AG09319 (cell line): ENCODE results near the gene FANCC.

Experiments used
- DNase-seq: peaks from one replicate; pipeline ENCODE4 v3.0.0-alpha.2; 2010; ENCODE audit warnings: low read depth; ENCODE audit errors: extremely low read depth
- CTCF ChIP-seq: IDR thresholded peaks from 2 replicates; pipeline ENCODE4 v1.5.1; 2011; ENCODE audit warnings: low read depth, mild to moderate bottlenecking, inconsistent platforms, low read length, moderate library complexity

Gene FANCC

DNA sequence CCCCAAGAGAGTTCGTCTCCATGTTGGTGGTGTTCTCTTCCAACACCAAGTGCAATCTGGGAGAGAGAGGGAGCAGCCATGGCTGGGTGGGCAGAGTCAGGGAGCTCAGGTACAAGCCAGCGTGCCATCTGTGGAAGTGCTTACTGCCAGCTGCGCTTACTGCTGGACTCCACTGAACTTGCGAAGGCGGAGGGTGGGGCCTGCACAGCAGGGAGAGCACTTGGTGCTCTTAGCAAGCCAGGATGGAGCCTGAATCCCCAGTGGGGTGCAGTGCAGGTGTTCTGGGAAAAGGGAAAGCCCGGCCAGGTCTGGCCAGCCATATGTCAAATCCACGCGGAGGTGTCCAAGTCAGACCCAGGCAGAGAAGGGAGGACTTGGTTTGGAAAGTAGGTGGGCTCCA lies 142.0 kb downstream of the FANCC start:
- DNase-seq = no peak
- TF ChIP-seq CTCF = no peak

DNA sequence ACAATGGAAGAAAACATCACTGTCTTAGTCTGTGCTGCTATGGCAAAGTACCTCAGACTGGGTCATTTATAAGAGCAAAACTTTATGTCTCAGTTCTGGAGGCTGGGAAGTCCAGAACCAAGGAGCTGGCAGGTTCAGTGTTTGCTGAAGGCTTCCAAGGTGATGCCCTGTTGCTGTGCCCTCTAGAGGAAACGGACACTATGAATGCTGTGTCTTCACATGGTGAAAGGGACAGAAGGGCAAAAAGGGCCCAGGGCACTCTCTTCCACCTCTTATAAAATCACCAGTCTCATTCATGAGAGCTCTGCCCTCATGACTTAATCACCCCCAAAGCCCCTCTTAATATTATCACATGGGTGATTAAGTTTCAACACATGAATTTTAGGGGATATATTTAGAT lies 143.5 kb downstream of the FANCC start:
- TF ChIP-seq CTCF = no peak
- DNase-seq = no peak

DNA sequence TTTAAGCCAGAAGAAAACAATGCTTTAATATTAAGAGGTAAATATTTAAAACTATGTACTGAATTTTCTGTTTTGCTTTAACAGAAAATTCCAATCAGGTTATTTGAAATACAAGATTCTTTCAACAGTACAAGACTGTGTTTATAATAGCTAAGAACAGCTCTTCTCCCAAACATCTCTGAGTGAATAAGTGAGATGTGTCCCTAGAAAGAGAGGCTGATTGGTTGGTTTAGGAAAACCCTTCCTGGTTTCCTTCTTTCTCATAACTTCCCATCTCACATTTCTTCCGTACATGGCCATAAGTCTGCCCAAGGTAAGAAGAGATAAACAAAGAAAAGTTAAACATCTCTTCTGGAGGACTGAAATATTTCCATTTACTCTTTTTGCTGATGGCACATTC lies 145.9 kb downstream of the FANCC start:
- DNase-seq = no peak
- no peak for TF ChIP-seq CTCF

GRCh38 chr9:95171001-95171400 lies 146.5 kb downstream of the FANCC start:
- no peak for DNase-seq
- TF ChIP-seq CTCF = no peak

- DNase-seq = peak; percentile 71
- TF ChIP-seq CTCF = peak; percentile 88
These were observed 149.5 kb downstream of the FANCC start for GRCh38 chr9:95167998-95168397.

DNA sequence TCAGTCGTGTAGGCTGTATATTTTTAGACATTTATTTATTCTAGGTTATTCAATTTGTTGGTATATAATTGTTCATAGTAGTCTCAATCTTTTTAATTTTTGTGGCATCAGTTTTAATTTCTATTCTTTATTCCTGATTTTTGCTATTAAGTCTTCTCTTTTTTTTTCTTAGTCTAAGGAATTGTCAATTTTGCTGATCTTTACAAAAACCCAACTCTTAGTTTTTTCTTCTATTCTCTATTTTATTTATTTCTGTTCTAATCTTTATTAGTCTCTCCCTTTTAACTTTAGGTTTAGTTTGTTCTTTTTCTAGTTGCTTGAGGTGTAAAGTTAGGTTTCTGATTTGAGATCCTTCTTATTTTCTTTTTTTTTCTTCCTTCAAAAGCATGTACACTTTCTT lies 152.5 kb downstream of the FANCC start:
- no peak for TF ChIP-seq CTCF
- DNase-seq = no peak

GRCh38 chr9:95157481-95158151 lies 159.9 kb downstream of the FANCC start:
- TF ChIP-seq CTCF = no peak
- peak; percentile 80 for DNase-seq
